Breast epithelium (tissue), 3 donors: Measurements from ENCODE around the gene AGAP1.

Source experiments
- POLR2A ChIP-seq: fragments of 450-650 bp; IDR thresholded peaks from one replicate; pipeline ENCODE4 v1.6.1; 2016; ENCODE audit warnings: antibody characterized with exemption, mild to moderate bottlenecking, moderate library complexity
- POLR2AphosphoS5 ChIP-seq, 3 donors: sonication (generic); formaldehyde crosslinking; IDR thresholded peaks; one replicate each; pipeline ENCODE4 v1.6.1; 2017; ENCODE audit warnings: antibody characterized with exemption in 3 of 3
- TF ChIP-seq, protein P1 (sequence below), 3 donors: fragments of 450-650 bp; IDR thresholded peaks; one replicate each; pipeline ENCODE4 v1.5.1; 2016 to 2017; ENCODE audit warnings: antibody characterized with exemption in 3 of 3, mild to moderate bottlenecking in 3 of 3, moderate library complexity in 3 of 3

DNA sequence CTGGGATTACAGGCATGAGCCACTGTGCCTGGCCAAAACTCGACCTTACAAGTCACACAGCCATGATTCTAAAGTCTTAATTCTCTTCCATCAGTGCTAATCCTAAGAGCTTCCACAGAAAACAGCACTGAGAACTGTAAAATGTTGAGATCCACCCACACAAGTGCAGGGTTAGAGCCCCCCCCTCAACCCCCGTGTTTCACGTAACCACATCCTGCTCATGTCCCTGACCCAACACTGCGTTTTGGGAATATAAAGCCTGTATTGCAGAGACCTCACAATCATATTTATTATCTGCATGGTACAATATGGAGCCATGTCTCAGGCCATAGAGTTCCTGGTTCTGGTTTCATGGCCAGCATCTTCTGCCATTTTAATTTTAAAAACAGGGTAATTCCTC is 563.5 kb downstream of the AGAP1 start:
- TF ChIP-seq, protein P1, sequence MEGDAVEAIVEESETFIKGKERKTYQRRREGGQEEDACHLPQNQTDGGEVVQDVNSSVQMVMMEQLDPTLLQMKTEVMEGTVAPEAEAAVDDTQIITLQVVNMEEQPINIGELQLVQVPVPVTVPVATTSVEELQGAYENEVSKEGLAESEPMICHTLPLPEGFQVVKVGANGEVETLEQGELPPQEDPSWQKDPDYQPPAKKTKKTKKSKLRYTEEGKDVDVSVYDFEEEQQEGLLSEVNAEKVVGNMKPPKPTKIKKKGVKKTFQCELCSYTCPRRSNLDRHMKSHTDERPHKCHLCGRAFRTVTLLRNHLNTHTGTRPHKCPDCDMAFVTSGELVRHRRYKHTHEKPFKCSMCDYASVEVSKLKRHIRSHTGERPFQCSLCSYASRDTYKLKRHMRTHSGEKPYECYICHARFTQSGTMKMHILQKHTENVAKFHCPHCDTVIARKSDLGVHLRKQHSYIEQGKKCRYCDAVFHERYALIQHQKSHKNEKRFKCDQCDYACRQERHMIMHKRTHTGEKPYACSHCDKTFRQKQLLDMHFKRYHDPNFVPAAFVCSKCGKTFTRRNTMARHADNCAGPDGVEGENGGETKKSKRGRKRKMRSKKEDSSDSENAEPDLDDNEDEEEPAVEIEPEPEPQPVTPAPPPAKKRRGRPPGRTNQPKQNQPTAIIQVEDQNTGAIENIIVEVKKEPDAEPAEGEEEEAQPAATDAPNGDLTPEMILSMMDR (IDR thresholded peaks at IDR 0.05), result no peak
- TF ChIP-seq POLR2A (no peak), POLR2AphosphoS5 (IDR thresholded peaks at IDR 0.05) (no peak)
